Measurements from ENCODE around the gene HNRNPCL1.
"Not testable (repeated sequence)": the region's sequence is repeated elsewhere in the genome, so short reads cannot be mapped to it uniquely, and the experiment has no call there.

Gene HNRNPCL1

DNA sequence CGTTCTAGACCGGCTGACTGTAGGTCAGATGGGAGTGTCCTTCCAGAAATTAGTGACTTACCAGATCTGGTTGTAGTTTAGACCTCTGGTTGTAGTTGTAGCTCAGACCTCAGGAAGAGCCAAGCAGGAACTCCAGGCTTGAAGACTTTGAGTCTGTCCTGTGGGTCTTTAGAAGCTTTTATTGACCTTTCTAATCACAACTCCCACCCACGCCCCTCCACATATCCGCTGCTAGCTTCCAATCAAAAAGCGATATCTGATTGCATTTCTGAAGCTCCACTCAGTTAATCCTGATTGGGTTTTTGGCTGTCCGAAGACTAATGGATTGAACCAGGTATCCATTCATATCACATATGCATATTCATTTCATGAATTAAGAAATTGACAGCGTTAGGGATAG is at the start of gene HNRNPCL1:
TSS of gene HNRNPCL1 (minus strand) at position 101 of the 400 bp plus-strand sequence. CDS start 431 bp downstream, outside the sequence.
- in situ Hi-C loops (cut with HindIII; ENCODE audit: low sequenced_read_pairs): not testable (repeated sequence)

DNA sequence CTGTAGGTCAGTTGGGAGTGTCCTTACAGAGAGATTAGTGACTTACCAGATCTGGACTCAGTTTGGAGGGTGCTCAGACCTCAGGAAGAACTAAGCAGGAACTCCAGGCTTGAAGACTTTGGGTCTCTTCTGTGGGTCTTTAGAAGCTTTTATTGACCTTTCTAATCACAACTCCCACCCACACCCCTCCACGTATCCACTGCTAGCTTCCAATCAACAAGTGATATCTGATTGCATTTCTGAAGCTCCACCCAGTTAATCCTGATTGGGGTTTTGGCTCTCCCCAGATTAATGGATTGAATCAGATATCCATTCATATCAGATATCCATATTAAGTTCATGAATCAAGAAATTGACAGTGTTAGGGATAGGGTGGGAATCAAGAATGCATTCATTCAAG is 49.6 kb upstream of the HNRNPCL1 start, which contains the start of gene PRAMEF10:
TSS of gene PRAMEF10 (minus strand) at position 101 of the 400 bp plus-strand sequence. CDS start 2,423 bp downstream, outside the sequence.
- in situ Hi-C loops (cut with HindIII; ENCODE audit: low sequenced_read_pairs): not testable (repeated sequence)

DNA sequence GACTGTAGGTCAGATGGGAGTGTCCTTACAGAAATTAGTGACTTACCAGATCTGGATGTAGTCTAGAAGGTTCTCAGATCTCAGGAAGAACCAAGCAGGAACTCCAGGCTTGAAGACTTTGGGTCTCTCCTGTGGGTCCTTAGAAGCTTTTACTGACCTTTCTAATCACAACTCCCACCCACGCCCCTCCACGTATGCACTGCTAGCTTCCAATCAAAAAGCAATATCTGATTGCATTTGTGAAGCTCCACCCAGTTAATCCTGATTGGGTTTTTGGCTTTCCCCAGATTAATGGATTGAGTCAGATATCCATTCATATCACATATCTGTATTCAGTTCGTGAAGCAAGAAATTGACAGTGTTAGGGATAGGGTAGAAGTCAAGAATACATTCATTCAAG is 37.6 kb upstream of the HNRNPCL1 start, which contains the start of gene PRAMEF4:
TSS of gene PRAMEF4 (minus strand) at position 101 of the 400 bp plus-strand sequence. CDS start 2,807 bp downstream, outside the sequence.
- in situ Hi-C loops (cut with HindIII; ENCODE audit: low sequenced_read_pairs): not testable (repeated sequence)

GRCh38 chr1:12878453-12878852 is 29.9 kb upstream of the HNRNPCL1 start:
- in situ Hi-C loops (cut with HindIII; ENCODE audit: low sequenced_read_pairs): not testable (repeated sequence)

- in situ Hi-C loops (cut with HindIII; ENCODE audit: low sequenced_read_pairs): not testable (repeated sequence)
Measured at GRCh38 chr1:12863131-12863880, 14.8 kb upstream of the HNRNPCL1 start.

DNA sequence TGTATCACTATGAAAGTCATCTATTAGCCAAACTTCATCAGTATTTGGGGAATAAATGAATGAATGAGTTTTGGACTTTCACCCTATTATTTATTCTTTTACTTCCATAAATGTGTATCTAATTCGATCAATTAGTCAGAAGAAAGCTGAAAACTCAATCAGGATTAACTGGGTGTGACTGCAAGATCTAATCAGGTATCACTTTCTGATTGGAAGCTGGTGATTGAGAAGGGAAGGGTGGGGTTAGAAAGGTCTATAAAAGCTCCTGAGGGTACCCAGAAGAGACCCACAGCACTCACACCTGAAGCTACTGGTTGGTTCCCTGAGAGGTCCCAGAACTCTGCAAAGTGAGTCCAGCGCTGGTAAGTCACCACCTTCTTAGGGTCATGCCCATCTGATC is 8.3 kb upstream of the HNRNPCL1 start, which contains the start of gene PRAMEF2:
TSS of gene PRAMEF2 (plus strand) at position 301 of the 400 bp plus-strand sequence. CDS start 1,924 bp downstream, outside the sequence.
- in situ Hi-C loops (cut with HindIII; ENCODE audit: low sequenced_read_pairs): not testable (repeated sequence)

DNA sequence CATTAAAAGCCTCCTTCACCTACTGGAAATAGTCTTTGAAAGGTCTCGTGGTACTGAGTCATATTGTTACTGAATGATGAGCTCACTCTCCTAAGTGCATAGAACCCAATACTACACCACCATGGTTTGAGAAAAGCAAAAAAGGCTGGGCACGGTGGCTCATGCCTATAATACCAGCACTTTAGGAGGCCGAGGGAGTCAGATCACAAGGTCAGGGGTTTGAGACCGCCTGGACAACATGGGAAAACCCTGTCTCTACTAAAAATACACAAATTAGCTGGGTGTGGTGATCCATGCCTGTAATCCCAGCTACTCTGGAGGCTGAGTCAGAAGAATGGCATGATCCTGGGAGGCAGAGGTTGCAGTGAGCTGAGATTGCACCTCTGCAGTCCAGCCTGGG is 3.3 kb upstream of the HNRNPCL1 start:
- in situ Hi-C loops (cut with HindIII; ENCODE audit: low sequenced_read_pairs): no loop called here

- in situ Hi-C loops (cut with HindIII; ENCODE audit: low sequenced_read_pairs): not testable (repeated sequence)
Measured at GRCh38 chr1:12833251-12833650, 15.3 kb downstream of the HNRNPCL1 start.

GRCh38 chr1:12831310-12831709 is 17.2 kb downstream of the HNRNPCL1 start, which contains the start of gene PRAMEF11:
PRAMEF11 (minus strand) TSS chr1:12831410; CDS start chr1:12828789, 2,621 bp downstream.
- in situ Hi-C loops (cut with HindIII; ENCODE audit: low sequenced_read_pairs): not testable (repeated sequence)

- in situ Hi-C loops (cut with HindIII; ENCODE audit: low sequenced_read_pairs): not testable (repeated sequence)
Measured at GRCh38 chr1:12819061-12819460, 29.5 kb downstream of the HNRNPCL1 start.

DNA sequence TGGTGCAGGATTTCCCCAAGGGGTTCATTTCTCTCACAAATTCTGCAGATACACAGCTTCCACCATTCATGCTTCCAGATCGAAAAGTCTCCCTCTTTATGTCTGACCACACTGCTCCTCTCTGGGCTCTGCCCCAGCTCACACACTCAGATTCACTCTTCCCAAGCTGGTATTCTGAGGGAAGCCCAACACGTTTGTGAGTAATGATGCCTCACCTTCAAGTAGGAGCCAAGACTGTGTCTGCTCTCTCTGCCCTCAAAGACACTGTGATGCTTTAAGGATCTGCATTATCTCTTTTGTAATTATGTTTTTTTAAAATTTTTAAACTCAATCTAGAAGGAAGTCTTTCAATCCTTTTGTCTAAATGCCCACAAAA is 37.1 kb downstream of the HNRNPCL1 start:
- in situ Hi-C loops (cut with HindIII; ENCODE audit: low sequenced_read_pairs): no loop called here

- in situ Hi-C loops (cut with HindIII; ENCODE audit: low sequenced_read_pairs): no loop called here
Measured at GRCh38 chr1:12810691-12811408, 37.7 kb downstream of the HNRNPCL1 start.

- in situ Hi-C loops (cut with HindIII; ENCODE audit: low sequenced_read_pairs): no loop called here
Measured at GRCh38 chr1:12809933-12810332, 38.6 kb downstream of the HNRNPCL1 start.

DNA sequence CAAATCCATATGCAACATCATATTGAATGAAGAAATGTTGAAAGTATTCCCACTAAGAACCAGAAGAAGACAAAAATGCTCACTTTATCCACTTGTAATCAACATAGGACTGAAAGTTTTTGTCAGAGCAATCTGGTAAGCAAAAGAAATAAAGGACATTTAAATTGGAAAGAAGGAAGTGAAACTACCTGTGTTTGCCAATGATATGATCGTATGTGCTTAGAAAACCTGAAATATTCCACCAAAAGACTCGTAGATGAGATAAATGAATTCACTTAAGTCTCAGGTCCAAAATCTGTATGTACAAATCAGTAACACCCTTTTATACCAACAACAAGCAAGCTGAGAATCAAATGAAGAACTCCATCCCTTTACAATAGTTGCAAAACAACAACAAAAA is 48.8 kb downstream of the HNRNPCL1 start:
- in situ Hi-C loops (cut with HindIII; ENCODE audit: low sequenced_read_pairs): no loop called here

DNA sequence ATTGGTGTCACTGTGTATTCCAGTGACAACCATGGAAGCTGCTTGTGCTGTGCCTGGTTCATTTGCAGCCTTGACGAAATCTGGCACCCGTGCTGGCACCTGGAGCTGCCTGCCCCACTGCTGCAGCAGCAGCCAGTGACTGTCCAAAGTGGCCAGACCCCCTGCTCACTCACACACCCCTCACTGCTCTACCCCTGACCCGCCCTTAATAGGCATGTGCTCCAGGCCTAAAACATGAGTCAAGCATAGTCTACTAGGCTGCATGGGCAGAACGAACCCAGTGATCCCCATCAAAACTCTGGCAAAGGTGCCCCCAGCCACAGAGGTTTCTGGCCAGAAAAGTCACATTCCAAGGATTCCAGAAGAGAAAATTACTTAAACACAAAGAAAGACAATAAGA is 49.6 kb downstream of the HNRNPCL1 start:
- in situ Hi-C loops (cut with HindIII; ENCODE audit: low sequenced_read_pairs): no loop called here
